ENCODE measurements around the gene ASPRV1.

ASPRV1 gene

GRCh38 chr2:69947325-69947931, 14.0 kb downstream of the ASPRV1 start:
- TF ChIP-seq, protein P1, sequence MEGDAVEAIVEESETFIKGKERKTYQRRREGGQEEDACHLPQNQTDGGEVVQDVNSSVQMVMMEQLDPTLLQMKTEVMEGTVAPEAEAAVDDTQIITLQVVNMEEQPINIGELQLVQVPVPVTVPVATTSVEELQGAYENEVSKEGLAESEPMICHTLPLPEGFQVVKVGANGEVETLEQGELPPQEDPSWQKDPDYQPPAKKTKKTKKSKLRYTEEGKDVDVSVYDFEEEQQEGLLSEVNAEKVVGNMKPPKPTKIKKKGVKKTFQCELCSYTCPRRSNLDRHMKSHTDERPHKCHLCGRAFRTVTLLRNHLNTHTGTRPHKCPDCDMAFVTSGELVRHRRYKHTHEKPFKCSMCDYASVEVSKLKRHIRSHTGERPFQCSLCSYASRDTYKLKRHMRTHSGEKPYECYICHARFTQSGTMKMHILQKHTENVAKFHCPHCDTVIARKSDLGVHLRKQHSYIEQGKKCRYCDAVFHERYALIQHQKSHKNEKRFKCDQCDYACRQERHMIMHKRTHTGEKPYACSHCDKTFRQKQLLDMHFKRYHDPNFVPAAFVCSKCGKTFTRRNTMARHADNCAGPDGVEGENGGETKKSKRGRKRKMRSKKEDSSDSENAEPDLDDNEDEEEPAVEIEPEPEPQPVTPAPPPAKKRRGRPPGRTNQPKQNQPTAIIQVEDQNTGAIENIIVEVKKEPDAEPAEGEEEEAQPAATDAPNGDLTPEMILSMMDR (IDR thresholded peaks at IDR 0.05): no peak

DNA sequence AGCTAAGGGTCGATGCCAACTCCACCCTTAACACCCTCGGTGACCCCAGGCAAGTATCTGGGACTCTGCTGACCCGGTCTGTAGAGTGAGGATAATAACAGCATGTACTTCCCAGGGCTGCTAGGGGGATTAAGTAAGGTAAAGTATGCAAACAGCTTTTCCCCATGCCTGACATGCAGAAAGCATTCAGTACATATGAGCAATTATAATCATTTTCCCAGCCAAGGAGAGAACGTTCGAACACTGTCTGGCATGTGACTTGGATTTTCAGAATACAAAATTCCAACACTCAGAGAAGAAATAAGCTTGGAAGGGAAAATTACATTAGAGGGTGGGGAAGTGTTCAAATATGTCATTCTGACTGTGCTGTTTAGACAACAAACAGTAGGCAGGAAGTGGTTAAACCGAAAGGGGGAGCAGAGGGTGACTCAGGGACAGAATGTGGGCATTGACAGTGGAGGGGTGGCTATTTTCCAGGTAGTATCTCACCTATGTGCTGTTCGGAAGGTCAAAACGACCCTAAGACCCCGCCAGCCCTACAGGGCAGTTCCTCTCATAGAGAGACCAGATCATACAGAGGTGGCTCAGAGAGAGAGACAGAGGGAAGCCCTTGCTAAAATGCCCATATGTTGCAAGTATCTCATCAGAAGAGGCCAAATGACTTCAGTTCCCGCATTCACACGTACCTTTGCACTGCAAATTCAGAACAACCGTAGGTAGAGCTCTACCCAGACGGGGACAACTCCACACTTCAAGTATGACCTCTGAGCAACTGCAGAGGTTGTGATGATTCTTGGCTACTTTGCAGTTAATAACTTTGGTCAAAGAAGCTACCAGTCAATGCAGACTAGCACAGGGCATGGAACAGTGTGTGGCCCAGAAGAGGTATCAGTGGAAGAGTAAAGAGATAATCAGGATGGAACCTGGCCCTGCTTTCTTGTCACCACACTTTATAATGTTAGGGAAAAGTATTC, 14.8 kb downstream of the ASPRV1 start:
- TF ChIP-seq, protein P1 (IDR thresholded peaks at IDR 0.05): no peak

DNA sequence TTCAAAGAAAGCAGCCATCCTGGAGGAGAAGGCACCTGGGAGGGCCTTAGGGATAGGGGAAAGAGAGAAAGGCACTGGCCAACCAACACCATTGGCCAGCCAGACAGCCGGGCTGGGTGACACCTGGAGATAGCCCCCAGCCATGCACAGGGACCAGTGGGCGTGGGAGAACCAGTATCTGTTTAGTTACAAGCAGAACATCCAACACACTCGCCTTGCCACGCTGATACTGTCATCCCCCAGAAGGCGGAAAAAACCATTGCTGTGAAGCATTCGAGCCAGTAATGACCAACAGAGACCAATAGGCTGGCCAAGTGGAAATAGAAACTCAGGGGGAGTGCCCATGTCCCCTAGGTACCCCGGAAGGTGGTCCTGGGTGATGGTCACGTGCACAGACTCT, 15.5 kb downstream of the ASPRV1 start:
- TF ChIP-seq, protein P1 (IDR thresholded peaks at IDR 0.05): no peak

GRCh38 chr2:69945441-69945840, 16.0 kb downstream of the ASPRV1 start:
- TF ChIP-seq, protein P1 (IDR thresholded peaks at IDR 0.05): no peak

- TF ChIP-seq, protein P1 (IDR thresholded peaks at IDR 0.05): no peak
Measured at GRCh38 chr2:69944756-69945155, 16.7 kb downstream of the ASPRV1 start.

DNA sequence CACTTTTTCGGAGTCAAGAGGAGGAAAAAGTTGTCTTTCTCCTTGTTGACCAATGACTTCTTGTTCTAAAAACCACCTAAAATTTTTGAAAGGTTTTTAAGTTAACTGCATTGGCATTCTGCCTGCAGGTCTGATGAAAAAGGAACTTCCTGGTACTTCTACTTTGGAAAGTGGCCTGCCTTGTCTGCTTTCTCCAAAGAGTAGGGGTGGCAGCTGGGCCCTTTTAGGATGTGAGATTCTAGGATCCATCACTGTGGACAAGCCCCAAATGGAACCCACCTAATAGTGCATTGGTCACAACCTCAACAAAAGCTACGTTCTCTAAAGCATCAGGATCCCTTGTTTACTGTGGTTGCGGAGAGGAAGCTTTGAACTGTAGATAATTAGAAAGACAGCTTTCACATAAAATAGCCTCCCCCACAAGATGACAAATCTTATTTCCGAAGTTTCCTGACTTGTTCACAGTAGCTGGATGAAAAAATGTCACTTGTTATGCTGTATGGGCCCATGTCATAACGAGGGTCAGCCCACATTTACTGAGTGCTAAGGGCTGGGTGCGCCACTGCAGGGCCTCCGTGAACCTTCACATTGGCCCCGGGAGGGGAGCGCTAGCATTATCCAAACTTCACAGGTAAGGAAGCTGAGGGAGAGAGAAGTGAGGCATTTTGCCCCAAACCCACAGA, 17.4 kb downstream of the ASPRV1 start:
- TF ChIP-seq, protein P1 (IDR thresholded peaks at IDR 0.05): no peak

DNA sequence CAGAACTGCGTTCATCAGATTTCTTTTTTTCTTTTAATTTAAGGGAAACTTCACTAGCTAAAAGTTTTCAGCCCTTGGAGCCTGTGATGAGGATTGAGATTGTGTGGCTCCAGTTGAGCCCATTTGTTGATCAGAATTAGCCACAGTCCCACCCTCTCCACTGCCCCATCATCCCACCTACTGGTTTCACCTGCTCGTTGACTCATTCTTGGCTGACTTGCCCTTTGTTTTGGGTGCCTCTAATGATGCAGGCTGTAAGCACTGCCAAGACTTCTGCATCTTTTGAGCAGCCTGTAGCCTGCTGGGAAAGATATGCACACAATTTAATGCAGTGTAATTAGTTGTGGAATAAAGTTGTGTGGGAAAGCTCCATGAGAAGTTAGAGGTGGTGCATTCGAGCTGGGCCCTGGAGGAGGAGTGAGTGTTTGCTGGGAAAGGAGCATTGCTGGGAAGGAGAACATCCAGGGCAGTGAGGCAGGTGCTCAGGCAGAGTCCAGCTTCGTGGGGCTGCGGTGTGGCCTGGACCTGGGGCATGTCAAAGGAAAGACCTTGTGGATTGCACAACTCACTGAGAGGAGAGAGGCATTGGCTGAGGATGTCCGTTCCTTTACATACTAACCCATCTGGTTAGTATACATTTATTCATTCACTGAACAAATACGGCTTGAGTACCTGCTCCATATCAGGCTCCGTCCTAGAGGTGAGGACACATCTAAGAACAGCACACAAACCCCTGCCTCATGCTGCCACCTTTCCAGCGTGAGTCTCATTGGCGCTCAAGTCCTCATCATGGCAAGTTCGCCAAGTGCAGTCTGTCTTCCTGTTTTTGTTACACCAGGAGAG, 18.2 kb downstream of the ASPRV1 start:
- TF ChIP-seq, protein P1 (IDR thresholded peaks at IDR 0.05): no peak
